ENCODE data around the gene SKAP2. TPM values are rescaled to one million over a fixed set of nuclear protein-coding genes. Genes with fewer than 3 reads are reported as not detected.
A peak's percentile ranks its signal among the peaks of the same experiment; 100 is the strongest.

SKAP2 gene
- total and polyA plus RNA-seq, 2 of the 4 experiments (the other 2 are of a cell fraction): 5.7 to 7.4 TPM

DNA sequence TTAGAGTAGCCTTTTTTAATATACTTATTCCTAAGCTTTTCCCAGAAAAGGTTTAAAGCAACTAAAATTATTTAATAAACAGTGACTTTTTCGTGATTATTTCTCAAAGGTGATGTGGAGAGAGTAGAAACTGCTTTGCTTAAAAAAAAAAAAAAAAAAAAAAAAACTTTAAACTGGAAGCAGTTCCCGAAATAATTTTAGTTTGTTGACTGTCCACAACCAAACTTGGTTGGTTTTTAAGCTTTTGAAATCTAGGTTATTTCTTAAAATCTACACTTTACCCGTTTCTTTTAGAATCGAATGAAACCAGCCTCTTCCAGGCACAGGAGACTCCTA is 7.3 kb downstream of the SKAP2 start:
- H4K5ac ChIP-seq (ENCODE audit: low read depth, low read length): peak overlapping the region; percentile 9; the same call in 1 of the 2 replicates
- no peaks in the 10 kb centered on the region for H3K9me3 ChIP-seq (ENCODE audit: control insufficient read depth, insufficient read depth, low read length)
- intact Hi-C loops (cut with micrococcal nuclease): loop anchor here (1.0 to 10.0 kb wide), 2 partner anchors 240 to 992 kb away; no protein-coding TSS in a partner anchor
- 0 out of 2 replicates have a peak overlapping the region, but pooled peaks have one; percentile 23 for H2AK5ac ChIP-seq (ENCODE audit: low read depth, low read length)
- no CpG with 5 or more reads among the region's 4 CpGs for WGBS, 2 experiments (ENCODE audit: extremely low coverage in 2 of 2, insufficient read length in 1 of 2)
- in situ Hi-C loops (cut with MboI; ENCODE audit: low sequenced_read_pairs): loop anchor here (5.0 to 25.0 kb wide), 4 partner anchors 245 to 1002 kb away; partner anchors contain the start of genes CBX3, HNRNPA2B1, HOXA2 and HOXA5
- H3K4ac ChIP-seq (ENCODE audit: low read depth, low read length): peak overlapping the region; percentile 39
- 0 out of 3 replicates have a peak overlapping the region, but pooled peaks have one; percentile 9 for H2BK15ac ChIP-seq (ENCODE audit: low read depth, low read length)
- no peak overlapping the region for H2AK9ac ChIP-seq (replicated peaks; ENCODE audit: low read depth, low read length, poor library complexity)
- DNase-seq (no peak), ATAC-seq (ENCODE audit: low read depth) (no peak)
- no peaks in the 10 kb centered on the region for H4K20me1 ChIP-seq (ENCODE audit: insufficient read depth, low read length)
- dilution Hi-C loops (cut with HindIII; ENCODE audit: low sequenced_read_pairs, unreplicated experiment): no loop called here
- peak overlapping the region; percentile 5; the same call in 1 of the 2 replicates for H4K91ac ChIP-seq (ENCODE audit: insufficient read depth, low read depth, low read length)
- H2AFZ ChIP-seq (replicated peaks; ENCODE audit: low read length, poor library complexity): peak overlapping the region; percentile 90
- ChIA-PET CTCF (interaction anchor here (0.6 to 1.2 kb wide), 6 partner anchors 17 to 964 kb away, joined by 3 read pairs; no protein-coding TSS in a partner anchor), POLR2A (ENCODE audit: unreplicated experiment) (interaction anchor here (1.0 kb wide), 1 partner anchor 275 kb away, joined by 3 read pairs; no protein-coding TSS in a partner anchor)
- BruUV-seq (replicated peaks): no TSS peak
- H3K27ac ChIP-seq (ENCODE audit: insufficient read depth, low read length): peak overlapping the region; percentile 92
- no peaks in the 10 kb centered on the region; the same call in 1 of the 2 replicates for H3K4me1 ChIP-seq (ENCODE audit: control insufficient read depth, insufficient read depth, low read length)
- H3K23ac ChIP-seq (ENCODE audit: low read depth, low read length): peak overlapping the region; percentile 42
- H3K4me3 ChIP-seq (ENCODE audit: insufficient read depth, low read depth, low read length): peak overlapping the region; percentile 46
- peak overlapping the region; percentile 10; the same call in 1 of the 2 replicates for H2BK20ac ChIP-seq (ENCODE audit: low read depth, low read length)
- H3K18ac ChIP-seq (ENCODE audit: low read depth, low read length): peak overlapping the region; percentile 62
- H3K4me2 ChIP-seq (ENCODE audit: low read depth, low read length): peak overlapping the region; percentile 94
- H3K36me3 ChIP-seq (ENCODE audit: control insufficient read depth, insufficient read depth, low read length): no peaks in the 10 kb centered on the region
- H3K9me1 ChIP-seq (ENCODE audit: insufficient read depth, low read length): no peaks in the 10 kb centered on the region
- TF ChIP-seq BHLHE40 (IDR thresholded peaks at IDR 0.05; ENCODE audit: low read depth, low read length) (no peak), RCOR1 (IDR thresholded peaks at IDR 0.05; ENCODE audit: insufficient replicate concordance, low read length) (no peak), MAFK (IDR thresholded peaks at IDR 0.05; ENCODE audit: low read depth, low read length) (no peak), POLR2A (IDR thresholded peaks at IDR 0.05; ENCODE audit: low read depth, low read length) (no peak)
- TF ChIP-seq, protein P1, sequence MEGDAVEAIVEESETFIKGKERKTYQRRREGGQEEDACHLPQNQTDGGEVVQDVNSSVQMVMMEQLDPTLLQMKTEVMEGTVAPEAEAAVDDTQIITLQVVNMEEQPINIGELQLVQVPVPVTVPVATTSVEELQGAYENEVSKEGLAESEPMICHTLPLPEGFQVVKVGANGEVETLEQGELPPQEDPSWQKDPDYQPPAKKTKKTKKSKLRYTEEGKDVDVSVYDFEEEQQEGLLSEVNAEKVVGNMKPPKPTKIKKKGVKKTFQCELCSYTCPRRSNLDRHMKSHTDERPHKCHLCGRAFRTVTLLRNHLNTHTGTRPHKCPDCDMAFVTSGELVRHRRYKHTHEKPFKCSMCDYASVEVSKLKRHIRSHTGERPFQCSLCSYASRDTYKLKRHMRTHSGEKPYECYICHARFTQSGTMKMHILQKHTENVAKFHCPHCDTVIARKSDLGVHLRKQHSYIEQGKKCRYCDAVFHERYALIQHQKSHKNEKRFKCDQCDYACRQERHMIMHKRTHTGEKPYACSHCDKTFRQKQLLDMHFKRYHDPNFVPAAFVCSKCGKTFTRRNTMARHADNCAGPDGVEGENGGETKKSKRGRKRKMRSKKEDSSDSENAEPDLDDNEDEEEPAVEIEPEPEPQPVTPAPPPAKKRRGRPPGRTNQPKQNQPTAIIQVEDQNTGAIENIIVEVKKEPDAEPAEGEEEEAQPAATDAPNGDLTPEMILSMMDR (conservative IDR thresholded peaks at IDR 0.05; ENCODE audit: low read depth, low read length): no peak
- peak overlapping the region; percentile 23 to 39; a peak in 3 of 4 replicates for H4K8ac ChIP-seq (ENCODE audit: low read depth in 2 of 2, low read length in 2 of 2)
- peak overlapping the region; percentile 57 for H3K56ac ChIP-seq (ENCODE audit: extremely low read depth, insufficient read depth, low read length)
- H3K27me3 ChIP-seq (ENCODE audit: control insufficient read depth, insufficient read depth, low read length): no peaks in the 10 kb centered on the region
- peak overlapping the region; percentile 58 for H3K14ac ChIP-seq (replicated peaks; ENCODE audit: low read depth, low read length)
- H2BK5ac ChIP-seq (ENCODE audit: low read depth, low read length, poor library complexity, severe bottlenecking): peak overlapping the region; percentile 62
- peak overlapping the region; percentile 81 for H3K9ac ChIP-seq (ENCODE audit: low read depth, low read length)
- H3K79me1 ChIP-seq (ENCODE audit: low read depth in 1 of 2, low read length in 2 of 2): peaks cover 5 to 25% of the 10 kb centered on the region in 2 experiments; a peak in 2 of 4 replicates
- peak overlapping the region; percentile 32 for H2BK120ac ChIP-seq (ENCODE audit: low read depth, low read length)
